ENCODE measurements around the gene SOX12.
"Not testable (repeated sequence)": the region's sequence is repeated elsewhere in the genome, so short reads cannot be mapped to it uniquely, and the experiment has no call there.

SOX12 gene

DNA sequence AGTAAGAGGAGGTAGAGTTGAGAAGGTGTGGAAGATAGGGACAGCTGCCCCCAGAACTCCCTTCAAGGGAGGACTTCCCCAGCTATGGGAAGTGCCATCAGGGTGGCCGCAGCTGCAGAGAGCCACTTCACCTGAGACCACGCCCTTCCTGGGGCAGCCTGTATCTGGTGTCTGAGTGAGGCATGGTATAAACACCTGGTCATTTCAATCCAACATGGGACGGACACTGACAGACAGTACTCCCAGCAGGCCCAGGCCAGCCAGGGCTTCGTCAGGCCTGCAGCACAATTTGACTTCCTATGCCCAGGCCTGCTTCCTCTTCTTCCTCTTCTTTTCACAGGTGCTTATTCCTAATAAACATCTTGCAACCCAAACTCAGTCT, 4.5 kb downstream of the SOX12 start:
- DNase-seq = no peak

DNA sequence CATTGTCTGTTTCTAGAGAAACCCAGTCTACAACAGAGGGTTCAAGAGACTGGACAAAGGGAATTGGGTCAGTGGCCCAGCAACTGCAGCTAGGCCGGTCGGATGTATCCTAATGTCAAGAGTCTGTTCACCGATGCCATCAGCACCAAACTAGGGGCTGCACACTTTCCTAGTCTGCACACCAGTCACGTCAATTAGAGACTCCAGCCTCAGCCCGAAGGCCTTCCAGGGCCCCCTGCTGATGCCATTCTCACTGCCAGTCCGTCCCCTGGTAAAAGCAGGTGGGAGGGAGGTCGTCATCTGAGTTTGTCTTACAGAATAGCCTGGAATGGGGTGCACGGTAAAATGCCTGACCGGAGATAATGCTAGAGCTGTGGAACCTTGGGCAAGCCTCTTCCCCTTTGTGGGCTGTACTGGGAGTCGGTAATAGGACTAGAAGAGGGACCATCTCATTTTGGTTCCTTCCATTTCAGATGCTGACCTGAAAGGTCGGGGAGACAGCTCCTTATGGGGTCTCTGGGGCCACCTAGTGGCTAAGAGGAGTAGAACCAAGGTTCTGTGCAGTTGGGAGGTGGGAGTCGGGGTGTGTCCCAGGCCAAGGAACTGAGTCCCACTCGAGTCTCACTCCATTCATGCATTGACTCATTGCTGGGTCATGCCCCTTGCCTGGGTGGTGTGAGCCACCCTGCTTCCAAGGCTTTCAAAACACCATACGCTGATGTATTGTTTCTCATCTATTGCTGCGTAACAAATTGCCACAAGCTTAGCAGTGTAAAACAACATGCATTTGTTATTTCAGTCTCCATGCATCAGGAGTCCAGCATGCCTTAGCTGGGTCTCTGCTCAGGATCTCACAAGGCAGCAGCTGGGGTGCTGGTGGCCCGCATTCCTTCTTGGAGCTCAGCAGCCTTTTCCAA, 5.1 kb downstream of the SOX12 start:
- DNase-seq = peak; percentile 85 to 92

- DNase-seq = no peak
These were observed 9.2 kb downstream of the SOX12 start for GRCh38 chr20:334578-334977.

DNA sequence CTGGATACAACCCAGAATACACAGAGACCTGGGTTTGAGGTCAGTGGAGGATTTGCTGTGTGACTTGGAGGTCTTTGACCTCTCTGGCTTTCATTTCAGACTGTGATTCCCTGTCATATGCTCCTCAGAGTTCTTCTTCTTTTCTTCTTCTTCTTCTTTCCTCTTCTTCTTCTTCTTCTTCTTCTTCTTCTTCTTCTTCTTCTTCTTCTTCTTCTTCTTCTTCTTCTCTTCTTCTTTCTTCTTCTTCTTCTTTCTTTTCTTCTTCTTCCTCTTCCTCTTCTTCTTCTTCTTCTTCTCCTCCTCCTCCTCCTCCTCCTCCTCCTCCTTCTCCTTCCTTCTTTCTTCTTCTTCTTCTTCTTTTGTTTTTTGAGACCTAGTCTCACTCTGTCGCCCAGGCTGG, 10.7 kb downstream of the SOX12 start:
- DNase-seq = not testable (repeated sequence)

DNA sequence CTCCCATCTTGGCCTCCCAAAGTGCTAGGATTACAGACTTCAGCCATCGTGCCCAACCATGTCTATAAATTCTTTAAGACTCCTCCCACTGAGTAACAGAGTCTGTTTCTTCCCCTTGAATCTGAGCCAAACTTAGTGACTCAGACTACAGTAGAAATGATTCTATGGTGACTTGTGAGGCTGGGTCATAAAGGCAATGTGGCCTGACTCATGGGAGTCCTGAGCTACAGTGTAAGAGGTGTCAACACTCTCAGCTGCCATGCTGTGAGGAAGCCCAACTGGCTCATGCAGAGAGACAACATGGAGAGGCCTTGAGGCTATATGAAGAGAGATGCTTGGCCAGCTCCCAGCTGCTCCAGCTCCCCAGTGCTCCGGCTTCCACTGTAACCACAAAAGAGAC, 16.3 kb downstream of the SOX12 start:
- DNase-seq = peak; percentile 59 to 82

- DNase-seq = no peak
These were observed 17.8 kb downstream of the SOX12 start for GRCh38 chr20:343107-343506.

DNA sequence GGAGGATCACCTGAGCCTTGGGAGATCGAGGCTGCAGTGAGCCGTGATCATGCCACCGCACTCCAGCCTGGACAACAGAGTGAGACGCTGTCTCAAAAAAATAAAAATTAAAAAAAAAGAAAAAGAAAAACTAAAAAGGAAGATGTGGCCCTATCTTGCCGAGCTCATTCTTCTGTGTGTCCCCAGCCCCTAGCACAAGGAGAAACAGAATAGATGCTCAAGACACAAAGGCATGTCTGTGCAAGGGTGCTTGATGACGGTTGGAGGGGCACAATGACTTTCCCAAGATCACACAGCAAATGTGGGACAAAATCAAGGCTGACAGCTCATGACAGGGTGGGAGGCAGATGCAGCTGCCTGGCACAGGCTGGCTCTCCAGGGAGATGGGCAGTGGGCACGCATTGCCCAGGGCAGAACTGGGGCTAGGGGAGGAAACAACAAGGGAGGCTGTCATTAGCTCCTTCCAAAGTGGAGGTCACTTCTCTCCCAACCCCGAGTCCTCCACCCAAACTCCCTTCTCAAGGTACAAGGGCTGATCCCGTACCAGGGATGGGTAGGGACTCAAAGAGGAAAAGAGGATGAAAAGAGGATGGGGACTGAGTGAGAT, 20.8 kb downstream of the SOX12 start:
- DNase-seq = no peak

- no peak for DNase-seq
These were observed 21.4 kb downstream of the SOX12 start, which contains the start of gene NRSN2 for GRCh38 chr20:346640-347316. NRSN2 (plus strand) TSS chr20:347111; CDS start chr20:349644, 2,533 bp downstream.

DNA sequence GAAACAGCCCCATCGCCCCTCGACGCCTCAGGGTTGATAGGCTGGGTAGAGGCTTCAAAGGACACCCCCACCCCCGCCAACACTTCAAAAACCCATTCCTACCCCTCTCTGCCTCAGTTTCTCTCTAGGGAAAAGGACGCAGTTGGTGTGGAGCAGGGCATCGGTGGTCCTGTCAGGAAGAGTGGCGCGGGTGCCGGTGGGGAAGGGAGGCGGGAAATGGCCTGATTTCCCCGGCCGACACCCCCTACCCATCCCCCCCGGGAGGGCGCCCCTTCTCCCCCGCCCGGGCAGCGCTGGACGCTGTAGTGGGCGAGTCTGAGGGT, 21.9 kb downstream of the SOX12 start:
- no peak for DNase-seq

- peak; percentile 59 to 64 for DNase-seq
These were observed 22.5 kb downstream of the SOX12 start for GRCh38 chr20:347640-348484.

GRCh38 chr20:348972-349841, 23.9 kb downstream of the SOX12 start:
- no peak for DNase-seq

GRCh38 chr20:353166-353565, 27.8 kb downstream of the SOX12 start:
- DNase-seq = no peak

DNA sequence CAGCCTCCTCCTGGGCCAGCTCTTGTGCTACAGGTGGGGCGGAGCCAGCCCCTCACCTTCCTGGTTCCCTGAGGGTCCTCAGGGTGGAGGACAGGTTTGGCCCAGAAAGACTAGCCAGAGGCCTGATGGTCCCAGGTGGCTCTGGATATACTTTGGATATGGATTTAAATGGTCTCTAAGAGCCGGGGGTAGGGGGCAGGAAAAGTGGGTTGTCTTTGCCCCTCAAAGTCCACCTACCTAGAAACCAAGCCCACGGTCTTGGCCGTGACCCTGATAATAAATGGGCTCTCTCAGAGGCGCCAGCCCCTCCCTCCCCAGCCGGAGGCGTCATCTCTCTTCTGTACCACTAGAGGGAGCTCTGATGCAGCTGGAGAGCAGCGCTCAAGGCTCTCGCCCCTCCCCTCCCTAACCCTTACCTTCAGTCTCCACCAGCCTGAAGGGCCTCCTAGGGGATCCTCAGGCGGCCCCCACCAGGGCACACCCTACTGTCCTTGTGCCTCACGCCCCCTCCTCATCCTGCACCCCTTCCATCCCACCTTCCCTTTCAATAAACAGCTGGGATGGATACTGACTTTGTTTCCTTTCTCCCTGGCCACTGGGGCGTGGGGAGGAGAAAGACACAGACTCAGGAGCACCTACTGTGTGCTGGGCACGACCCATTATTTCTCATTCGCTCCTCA, 29.1 kb downstream of the SOX12 start:
- peak; percentile 60 to 94 for DNase-seq

DNA sequence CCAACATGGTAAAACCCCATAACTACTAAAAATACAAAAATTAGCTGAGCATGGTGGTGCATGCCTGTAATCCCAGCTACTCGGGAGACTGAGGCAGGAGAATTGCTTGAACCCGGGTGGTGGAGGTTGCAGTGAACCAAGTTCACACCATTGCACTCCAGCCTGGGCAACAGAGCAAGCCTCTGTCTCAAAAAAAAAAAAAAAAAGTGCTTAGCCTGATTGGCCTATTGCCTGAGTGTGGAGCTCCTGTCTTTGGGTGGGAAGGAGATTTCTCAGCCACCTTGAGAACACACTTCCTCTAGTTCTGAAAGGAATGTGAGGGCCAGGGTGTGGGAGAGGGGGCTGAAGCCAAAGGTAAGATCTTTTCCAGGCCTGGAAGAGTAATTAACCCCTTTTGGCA, 30.8 kb downstream of the SOX12 start:
- not testable (repeated sequence) for DNase-seq

DNA sequence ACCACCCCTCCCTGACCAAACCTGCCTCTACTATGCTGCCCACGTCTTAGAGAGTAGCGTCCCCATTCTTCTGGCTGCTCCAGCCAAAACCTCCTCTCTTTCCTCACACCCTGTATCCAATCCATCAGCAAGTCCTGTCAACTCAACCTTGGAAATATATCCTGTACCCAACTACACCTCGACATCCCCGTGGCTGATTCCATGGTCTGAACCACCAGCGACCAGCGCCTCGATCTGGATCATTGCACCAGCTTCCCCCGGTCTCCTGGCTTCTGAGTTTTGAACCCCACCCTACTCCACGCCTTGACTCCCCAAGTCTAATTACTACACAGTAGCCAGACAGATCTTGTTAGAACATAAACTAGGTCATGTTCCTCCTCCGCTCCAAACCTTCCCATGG, 31.4 kb downstream of the SOX12 start:
- no peak for DNase-seq

- DNase-seq = no peak
These were observed 33.7 kb downstream of the SOX12 start for GRCh38 chr20:358891-359555.

DNA sequence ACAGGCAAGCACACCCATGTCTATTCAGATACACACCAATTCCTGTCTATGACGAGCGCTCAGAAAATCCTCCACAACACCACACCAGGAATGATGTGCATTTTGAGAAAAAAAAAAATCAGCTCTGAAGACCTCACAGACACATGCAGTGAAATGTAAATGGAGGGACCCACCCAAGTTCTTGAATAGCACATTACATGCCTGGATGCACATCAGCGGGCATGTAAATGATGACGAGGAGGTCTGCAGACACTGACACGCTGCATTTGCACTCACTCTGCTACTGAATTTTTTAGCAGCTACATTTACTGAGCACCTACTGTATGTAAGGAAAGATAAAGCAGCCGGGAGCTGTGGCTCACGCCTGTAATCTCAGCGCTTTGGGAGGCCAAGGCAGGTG, 36.2 kb downstream of the SOX12 start:
- no peak for DNase-seq

- DNase-seq = peak; percentile 83
These were observed 37.2 kb downstream of the SOX12 start for GRCh38 chr20:362271-363254.

DNA sequence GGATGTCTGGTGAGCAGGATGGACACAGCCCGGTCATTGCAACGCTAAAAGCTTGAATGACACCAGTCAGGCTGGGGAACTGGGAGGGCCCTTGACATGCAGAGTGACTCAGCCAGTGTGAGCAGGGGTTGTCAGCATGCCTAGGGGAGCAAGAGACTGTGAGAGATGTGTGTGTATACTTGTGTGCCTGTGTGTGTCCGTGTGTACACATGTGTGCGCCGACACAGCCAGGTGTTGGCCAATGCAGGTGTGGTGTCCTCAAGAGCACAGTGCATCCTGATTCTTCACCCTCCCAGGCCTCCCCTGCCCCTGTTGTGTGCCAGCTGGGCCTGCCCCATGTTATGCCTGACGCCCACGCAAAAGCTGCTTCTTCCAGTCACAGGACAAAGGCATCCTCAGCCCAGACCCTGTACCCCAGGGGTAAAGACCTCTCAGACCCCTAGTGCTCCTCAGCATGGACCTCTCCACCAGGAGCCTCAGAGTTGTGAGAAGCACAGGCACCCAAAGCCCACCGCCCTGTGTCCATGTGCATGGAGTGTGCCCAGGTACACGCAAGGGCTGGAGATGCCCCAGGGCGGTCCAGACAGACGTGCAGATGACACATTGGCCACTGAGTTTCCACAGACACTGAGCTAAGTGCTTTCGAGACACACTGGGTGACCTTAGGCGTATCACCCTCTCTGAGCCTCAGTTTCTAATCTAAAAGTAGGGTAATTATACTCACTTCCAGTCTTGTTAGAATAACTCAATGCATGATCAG, 38.1 kb downstream of the SOX12 start:
- DNase-seq = peak; percentile 55 to 65

Data from inflammatory macrophage treated with lipopolysaccharide for 1 hour (primary cell).